Measurements from ENCODE around the gene CLEC7A.

The CLEC7A gene

DNA sequence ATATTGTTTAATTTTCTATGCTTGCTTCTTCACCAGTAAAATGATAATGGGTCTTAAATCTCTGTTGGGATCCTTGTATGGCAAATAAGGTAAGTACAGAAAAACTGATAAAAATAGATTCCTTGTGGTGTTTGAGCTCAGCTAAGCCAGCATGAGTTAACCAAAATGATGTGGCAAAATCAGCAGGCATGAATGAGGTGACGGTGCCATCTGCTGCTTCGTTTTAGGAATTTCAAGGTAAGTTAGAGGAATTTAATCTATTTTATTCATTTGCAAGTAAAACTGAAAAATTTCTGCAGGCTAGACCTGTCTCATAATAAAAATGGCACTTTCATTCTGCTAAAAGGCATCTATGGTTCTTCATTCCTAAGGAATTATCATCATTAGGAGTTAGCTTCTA is 10.0 kb upstream of the CLEC7A start:
- DNase-seq (ENCODE audit: low read depth, low spot score): no peak

DNA sequence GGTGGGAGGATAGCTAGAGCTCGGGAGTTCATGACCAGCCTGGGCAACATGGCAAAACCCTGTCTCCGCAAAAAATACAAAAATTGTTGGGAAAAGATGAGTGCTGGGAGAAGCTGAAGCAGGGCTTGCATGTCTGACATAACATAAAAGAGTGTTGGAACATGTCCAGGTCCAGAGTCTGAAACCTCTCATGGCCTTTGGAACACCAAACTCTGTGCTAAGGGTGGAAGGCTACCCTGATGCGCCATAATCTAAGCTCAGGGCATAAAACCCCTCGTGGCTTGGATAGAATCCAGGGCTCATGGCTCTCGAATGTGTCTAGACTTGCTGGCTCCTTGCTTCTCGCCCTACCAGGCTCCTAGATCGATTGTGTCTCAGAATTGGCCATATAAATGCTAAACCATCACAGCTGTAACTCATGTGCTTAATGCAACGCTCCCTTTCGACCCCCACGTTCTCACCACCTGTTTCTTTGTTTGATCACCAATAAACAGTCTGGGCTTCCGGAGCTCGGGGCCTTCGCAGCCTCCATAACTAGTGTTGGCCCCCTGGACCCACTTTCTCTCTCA is 6.7 kb upstream of the CLEC7A start:
- DNase-seq (ENCODE audit: low read depth, low spot score): no peak

DNA sequence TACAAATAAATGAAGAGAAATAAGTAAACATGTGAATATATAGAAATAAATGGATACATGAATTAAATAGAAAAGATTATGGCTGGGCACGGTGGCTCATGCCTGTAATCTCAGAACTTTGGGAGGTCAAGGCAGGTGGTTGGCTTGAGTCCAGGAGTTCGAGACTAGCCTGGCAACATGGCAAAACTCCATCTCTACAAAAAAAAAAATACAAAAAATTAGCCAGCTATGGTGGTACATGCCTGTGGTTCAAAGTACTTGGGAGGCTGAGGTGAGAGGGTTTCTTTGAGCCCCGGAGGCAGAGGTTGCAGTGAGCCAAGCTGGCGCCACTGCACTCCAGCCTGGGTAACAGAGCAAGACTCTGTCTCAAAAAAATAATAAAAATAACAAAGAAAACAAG is 5.1 kb upstream of the CLEC7A start:
- no peak for DNase-seq (ENCODE audit: low read depth, low spot score)

DNA sequence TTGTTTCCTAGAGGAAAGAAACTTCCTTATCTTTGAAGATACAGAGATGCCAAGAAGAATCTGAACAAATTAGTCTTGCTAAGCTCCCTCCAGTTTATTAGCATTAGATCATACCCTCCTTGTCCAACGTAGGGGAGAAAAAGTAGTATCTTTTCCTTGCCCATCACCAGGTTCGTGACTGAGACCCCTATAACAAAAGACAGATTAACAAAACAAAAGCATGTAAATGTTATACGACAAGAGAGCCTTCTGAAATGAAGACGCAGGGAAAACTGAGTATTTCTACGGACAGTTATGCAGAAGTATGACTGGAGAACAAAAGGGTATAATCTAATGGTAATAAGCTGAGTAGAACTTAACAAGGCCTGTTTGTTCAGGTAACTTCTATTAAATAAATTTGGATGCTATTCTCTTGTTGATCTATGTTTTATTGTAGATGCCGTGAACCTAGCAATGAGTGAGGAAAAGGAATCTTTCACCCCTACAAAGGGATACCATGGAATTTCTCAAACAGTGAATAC is 2.9 kb upstream of the CLEC7A start:
- DNase-seq (ENCODE audit: low read depth, low spot score): no peak

DNA sequence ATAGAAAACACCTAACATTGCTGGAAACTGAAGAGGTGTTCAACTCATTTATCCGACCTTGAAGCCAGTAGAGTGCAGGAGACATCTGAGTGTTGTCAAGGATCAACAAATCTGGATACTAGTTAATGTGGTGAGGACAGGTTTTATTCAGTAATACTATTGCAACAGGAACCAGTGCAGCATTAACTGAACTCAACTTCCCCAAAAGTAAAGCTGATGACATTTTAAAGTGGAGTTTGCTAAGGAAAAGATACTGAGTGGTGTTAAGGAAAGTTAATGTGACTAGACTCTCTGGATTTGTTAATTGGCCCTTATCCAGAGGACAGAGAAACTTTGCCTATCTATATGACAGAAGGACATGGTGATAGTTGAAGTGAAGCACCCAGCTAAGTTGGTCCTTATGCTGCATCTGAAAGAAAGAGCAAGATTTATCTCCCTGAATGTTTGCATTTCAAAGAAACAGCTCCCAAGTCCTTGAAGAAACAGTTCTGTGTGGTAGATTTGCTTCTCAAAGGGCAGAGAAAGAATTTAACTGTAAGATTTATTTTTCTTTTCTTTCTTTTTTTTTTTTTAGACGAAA is 1.2 kb upstream of the CLEC7A start:
- no peak for DNase-seq (ENCODE audit: low read depth, low spot score)

DNA sequence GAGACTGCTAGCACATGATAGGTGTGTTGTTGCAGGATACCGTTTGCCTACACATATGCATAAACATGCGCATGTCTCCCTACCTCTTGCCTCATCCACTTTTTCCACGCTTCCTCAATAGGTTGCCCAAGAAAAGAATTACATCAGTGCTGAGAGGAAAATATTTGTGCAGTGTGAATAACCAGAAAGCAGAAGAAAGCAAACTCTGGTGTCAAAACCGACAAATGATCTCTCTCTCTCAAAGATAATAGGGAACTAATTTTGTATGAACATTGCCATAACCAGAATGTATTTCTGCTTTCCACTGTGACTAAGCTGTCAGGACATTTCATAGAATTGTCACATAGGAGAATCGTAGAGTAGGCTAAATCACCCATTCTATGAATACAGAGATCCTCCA is 1.3 kb downstream of the CLEC7A start:
- no peak for DNase-seq (ENCODE audit: low read depth, low spot score)

DNA sequence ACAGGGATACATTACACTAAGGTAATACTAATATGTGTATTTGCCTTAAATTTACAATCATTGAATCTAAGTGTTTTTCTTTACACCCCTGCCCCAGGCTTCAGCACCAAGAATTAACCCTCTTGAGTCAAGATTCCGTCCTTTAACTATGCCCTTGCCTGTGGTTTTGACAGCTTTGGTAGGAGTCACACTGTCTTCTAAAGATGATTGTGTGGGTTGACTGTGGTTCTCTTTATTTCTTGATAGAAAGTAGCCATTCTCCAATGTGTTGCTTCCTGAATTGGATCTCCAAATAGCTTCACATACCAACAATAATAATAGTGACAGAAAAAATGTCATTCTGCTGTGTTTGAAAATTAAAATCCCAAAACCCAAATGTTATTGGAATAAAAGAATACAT is 3.6 kb downstream of the CLEC7A start:
- DNase-seq (ENCODE audit: low read depth, low spot score): no peak

DNA sequence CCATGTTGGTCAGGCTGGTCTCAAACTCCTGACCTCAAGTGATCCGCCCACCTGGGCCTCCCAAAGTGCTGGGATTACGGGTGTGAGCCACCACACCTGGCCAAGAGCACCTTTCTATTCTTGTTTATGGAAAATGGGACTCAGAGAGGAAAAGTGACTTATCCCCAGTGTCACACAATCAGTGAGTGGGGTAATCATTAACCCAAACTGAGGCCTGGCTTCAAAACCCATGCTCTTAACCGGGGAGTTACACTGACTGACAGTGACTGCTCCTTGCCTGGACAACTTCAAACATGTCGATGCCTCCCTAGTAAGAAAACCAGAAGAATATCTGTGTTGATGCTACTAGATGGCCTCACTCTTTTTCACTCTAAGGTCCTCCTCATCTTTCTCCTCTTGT is 7.3 kb downstream of the CLEC7A start:
- no peak for DNase-seq (ENCODE audit: low read depth, low spot score)

DNA sequence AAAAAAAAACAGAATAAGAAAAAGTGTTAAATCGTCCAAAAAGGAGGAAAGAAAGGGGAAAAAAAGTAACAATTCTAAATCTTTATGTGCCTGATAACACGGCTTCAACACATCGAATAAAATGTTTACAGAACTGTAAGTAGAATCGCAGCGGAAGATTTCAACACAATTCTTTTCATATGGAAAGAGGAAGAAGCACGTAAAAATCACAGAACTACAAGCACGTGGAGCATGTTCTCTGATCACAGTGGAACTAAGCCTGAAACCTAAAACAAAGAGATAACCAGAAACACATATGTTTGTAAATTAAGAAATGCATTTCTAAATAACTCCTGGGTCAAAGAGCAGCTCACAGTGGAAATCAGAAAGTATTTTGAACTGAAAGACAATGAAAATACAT is 8.7 kb downstream of the CLEC7A start:
- DNase-seq (ENCODE audit: low read depth, low spot score): no peak

DNA sequence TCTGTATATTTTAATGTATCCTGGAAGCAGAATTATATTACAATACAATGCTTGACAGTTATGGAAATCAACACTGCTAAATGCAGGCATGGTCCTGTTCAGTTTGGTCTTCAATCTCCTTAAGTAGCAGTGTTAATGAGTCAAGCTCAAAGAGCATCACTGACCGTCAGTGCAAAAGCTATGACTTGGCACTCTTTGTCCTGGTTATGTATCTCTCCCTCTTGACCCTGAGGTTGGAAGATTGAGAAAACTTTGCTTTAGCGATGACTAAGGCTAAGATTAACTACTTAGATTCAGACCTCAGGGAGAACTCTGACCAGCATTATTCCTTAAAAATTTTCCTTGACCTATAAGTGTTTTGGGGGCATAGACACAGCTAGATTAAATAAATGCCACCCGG is 10.9 kb downstream of the CLEC7A start:
- no peak for DNase-seq (ENCODE audit: low read depth, low spot score)

DNA sequence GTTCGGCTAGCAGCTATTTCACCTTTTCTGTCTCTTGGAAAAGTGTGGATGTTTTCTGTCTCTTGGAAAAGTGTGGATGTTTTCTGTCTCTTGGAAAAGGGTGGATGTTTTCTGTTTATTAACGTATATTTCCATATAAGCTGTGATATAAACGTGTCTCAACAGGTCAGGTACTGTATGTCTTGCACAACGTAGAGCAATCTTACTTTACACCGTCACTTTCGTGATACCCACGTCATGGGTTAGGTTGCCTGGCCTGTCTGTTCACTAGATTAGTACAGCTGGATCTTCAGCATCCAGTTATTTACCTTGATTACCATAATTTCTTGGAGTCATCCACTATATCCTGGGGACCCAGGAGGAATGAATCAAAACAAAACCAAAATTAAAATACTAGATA is 14.1 kb downstream of the CLEC7A start:
- DNase-seq (ENCODE audit: low read depth, low spot score): no peak

DNA sequence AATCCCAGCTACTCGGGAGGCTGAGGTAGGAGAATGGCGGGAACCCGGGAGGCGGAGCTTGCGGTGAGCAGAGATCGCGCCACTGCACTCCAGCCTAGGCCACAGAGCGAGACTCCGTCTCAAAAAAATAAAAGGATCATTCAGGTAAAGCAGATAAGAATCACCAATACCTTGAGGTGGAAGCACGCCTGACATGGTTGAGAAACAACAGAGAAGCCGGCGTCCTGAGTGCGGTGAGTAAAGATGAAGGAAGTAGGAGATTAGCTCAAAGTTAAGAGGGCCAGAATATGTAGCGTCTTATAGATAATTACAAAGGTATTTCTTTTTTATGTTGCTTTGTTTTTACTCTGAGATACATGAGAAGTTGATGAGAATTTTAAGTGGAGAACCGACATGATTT is 14.7 kb downstream of the CLEC7A start:
- no peak for DNase-seq (ENCODE audit: low read depth, low spot score)

DNA sequence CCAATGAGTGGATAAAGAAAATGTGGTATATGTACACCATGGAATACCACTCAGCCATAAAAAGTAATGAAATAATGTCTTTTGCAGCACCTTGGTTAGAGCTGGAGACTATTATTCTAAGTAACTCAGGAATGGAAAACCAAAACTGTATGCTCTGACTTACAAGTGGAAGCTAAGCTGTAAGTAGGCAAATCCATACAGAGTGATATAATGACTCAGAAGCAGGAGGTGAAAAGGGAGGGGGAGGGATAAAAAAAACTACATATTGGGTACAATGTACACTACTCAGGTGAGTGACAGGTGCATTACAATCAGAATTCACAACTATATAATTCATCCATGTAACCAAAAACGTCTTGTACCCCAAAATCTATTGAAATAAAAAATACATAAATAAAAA is 16.1 kb downstream of the CLEC7A start:
- no peak for DNase-seq (ENCODE audit: low read depth, low spot score)

DNA sequence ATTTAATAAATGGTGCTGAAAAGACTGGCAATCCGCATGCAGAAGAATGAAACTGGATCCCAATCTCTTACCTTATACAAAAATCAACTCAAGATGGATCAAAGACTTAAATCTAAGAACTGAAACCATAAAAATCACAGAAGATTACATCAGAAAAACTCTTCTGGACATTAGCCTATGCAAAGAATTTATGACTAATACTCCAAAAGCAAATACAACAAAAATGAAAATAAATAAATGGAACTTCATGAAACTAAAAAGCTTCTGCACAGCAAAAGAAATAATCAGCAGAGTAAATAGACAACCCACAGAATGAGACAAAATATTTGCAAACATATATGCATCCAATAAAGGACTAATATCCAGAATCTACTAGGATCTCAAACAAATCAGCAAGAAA is 16.9 kb downstream of the CLEC7A start:
- no peak for DNase-seq (ENCODE audit: low read depth, low spot score)

DNA sequence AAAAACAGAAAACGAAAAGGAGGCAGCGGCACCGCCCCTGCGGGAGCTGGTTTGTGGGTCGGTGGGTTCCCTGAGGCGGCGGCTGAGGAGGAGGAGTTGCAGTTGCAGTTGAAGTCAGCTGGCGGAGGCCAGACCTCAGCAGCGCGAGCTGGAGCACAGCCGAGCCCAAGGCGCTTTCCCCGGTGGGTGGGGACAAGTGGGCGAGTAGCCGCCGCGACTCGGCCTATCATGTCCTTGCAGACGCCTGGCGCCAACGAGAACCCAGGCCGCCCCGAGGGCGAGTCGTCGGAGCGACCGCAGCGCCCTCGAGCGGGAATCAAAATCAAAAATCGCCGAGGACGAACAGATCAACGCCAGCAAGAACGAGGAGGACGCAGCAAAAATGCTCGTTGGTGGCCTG is 18.5 kb downstream of the CLEC7A start:
- DNase-seq (ENCODE audit: low read depth, low spot score): no peak

DNA sequence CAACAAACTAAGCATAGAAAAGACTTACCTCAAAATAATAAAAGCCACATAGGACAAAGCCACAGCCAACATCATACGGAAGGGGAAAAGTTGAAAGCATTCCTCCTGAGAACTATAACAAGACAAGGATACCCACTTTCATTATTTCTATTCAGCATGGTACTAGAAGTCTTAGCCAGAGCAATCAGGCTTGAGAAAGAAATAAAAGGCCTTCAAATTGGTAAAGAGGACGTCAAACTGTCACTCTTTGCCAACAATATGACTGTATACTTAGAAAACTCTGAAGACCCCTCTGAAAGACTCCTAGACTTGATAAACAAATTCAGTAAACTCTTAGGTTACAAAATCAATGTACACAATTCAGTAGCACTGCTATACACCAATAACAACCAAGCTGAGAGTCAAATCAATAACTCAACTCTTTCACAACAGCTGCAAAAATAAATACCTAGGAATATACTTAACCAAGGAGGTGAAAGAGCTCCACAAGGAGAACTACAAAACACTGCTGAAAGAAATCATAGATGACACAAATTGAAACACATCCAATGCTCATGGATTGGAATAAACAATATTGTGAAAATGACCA is 19.6 kb downstream of the CLEC7A start:
- no peak for DNase-seq (ENCODE audit: low read depth, low spot score)

DNA sequence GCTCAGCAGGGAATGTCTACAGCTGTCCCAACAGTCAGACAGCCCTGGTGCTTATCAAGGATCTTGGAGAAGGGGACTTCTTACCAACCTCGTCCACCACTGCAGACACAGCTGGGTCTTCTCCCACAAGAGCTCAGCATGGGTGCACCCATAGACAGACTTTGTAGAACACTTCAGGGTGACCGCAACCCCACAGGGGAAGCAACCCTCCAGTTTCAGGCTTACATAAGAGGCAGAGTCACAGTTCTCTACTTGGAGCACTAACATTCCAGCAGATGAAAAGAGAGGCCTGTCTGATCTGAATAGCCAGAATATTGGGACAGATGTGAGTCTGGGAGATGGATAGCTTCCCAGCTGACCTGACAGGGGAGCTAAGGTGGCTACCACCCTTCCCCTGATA is 27.7 kb downstream of the CLEC7A start:
- no peak for DNase-seq (ENCODE audit: low read depth, low spot score)

DNA sequence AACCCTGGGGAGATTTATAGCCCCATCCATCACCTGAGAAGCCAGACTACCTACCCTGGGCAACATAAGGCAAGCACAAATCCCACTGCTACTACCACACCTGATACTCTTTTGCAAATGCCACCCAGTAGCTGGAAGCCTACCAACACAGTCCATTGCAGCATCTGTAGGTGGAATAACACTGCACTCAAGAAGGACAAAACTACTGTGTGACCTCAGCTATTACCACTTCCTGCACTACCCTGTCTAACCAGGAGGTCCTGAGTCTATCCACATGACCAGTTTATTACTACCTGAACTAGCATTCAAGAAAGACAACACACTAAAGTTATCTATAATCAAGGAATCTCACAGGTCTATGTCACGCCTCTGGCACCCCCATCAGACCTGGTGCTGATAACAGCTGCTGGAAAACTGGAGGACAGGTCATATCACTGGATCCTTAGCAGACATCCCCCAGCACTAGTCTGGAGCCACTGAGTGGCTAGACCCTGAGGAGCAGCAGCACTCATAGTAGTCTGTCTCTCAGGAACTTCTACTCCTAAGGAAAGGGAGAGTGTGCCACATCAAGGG is 28.3 kb downstream of the CLEC7A start:
- no peak for DNase-seq (ENCODE audit: low read depth, low spot score)

DNA sequence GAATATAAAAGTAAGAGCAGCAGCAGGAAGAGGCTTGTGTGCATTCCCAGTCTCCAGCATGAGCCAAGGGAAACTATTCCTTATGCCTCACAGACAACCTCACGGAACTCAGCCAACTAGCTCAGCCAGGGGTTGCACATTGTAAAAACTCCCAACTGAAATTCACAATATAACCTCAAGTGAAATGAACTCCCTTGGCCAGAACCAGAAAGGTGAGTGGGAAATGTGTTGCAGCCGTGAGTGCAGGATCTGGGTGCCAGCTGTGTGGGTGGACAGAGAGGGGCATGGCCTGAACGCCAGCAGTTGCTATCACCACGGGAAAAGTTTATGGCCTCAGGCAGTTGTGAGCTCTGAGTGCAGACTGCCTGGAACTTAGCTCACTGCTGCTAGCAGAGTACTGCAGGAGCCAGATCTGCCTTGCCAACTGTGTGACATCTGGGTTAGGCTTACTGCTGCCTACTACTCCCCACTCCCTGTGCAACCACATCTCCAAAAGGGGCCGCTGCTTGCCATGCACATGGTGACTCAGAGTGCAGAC is 28.9 kb downstream of the CLEC7A start:
- no peak for DNase-seq (ENCODE audit: low read depth, low spot score)

DNA sequence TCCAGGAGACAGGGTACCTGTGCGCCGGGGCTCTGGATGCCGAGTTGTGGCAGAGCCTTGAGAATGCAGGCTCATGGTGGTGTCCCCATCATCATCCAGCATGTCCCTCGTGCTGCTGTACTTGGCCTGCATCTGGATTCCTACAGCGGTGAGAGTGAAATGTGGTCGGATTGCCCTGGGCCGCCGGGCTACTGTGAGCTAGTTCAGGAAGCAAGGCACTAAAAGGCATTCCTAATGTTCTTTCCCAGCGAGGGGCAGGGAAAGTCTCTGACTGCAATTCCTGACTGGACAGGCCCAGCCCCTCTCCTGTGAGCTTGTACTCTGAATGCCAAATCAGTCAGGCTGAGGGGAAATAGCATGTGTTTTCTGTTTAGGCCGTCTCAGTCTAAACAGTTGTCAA is 31.2 kb downstream of the CLEC7A start, which contains the start of gene CLEC1A:
CLEC1A (minus strand) TSS at position 195 of the 400 bp plus-strand sequence; CDS start at position 132, 63 bp downstream.
- no peak for DNase-seq (ENCODE audit: low read depth, low spot score)

DNA sequence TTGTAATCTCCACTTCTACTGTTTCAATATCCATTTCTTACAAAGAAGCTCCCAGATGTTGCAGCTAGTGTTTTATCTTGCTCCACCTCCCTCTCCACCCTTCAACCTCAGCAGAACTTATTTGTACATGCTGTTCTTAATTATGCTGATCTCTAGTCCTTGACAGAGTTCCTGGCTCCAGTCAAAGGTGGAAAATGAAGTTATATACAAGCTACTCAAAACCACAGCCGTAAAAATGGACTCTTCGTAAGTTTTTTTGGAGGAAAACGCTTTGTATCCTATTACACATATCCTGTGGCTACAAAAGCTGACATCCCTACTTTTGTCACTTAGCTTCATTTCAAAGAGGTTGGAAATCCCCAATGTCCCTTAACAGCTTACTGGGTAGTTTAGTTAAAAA is 32.5 kb downstream of the CLEC7A start:
- DNase-seq (ENCODE audit: low read depth, low spot score): no peak

DNA sequence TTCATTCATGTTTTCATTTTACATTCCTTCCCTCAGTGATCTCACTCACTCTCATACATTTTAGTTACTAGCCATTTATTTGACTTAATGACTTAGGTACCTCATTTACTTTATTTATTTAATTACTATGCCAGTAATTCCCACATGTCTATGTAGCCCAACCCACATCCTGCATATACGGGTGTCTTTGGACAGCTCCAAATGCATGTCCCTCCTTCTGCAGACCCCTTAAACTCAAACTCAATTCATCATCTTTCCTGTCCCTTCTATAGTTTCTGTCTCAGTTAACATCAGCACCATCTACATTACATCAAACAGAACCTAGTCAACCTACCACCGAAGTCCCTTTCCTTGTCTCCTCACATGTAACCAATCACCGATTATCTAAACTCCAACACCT is 34.0 kb downstream of the CLEC7A start:
- no peak for DNase-seq (ENCODE audit: low read depth, low spot score)
